HTERT RPE-1 (cell line): ENCODE measurements around the gene ACOXL.

ENCODE experiments used
- in situ Hi-C: fragments of 300-500 bp; cut with MboI; formaldehyde crosslinking; loops from 4 replicates; pipeline ENCODE4 v1.14.3; 2020; ENCODE audit warnings: low sequenced_read_pairs

ACOXL gene

DNA sequence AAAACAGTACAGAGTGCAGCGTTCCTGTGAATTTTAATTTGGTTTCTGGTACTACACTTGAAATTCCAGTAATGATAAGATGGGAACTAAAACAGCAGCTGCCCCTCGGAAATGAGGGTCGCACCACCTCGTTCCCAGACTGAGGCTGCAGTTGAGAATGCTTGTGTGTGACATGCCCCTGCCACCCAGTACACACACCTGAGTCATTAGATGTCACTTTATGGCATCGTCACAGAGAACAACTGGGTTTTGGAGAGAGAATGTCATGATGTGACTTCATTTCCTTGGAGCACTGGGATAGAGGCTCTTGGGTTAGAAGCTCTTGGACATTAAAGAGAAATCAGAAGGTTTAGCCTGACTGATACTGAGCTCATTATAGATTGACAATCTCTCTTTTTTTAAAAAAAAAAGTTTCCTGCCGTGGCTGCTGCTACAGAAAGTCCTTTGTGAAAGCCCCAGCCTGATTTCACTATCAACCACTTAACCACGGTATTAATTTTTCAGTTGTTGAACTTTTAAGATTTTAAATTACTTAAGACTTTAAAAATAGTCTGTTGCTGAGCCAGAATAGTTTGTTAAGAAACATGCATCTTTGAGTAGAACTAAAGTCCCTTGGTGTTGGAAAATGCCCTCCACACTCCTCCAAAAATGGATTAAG lies 412.9 kb downstream of the ACOXL start:
- in situ Hi-C loops = no loop called here

DNA sequence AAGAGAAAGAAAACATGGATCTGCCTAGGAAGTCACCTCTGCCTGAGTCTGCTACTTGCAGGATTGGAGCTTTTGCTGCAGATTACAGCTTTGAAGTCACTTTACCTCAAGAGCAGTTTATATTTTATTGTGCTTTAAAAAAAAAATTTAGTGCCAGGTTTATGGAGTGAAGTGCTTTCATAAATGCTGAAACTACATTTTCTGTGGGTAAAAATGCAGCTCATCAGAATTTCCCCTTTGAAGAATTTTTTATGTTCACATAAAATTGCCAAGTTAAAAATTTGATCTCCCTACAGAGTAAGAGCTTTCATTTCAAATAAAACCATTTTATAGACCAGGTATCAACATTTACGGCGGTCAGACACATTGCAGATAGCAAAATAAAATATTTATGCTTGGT lies 413.6 kb downstream of the ACOXL start:
- in situ Hi-C loops = no loop called here

DNA sequence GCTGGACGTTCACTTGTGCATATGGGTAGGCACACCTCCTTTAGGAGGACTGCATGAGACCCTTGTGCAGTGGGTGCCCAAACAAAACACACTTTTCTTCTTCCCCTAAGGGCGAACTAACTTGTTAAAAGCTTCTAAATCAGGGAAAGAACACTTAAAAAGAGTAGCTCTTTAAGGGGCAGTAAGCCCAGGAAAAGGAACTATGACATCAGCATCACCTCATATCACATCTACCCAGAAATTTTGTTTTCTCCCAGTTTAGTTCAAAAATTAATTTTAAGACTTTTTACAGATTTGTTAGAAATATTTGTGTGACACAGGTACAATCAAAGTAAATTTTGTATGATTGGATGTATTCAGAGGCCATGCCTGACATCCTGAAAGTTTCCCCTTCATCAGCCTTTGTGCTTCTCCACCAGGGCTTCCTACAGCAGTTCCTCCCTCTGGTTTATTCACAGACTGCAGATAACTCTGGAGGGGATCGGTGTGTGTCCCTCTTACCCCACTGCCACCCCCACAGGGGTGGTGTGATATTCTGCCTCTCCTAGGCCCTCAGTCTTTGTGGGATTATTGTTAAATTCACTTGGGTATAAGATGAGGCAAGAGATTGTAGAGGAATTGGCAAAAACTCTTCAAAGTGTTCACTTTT lies 416.0 kb downstream of the ACOXL start:
- in situ Hi-C loops = no loop called here

DNA sequence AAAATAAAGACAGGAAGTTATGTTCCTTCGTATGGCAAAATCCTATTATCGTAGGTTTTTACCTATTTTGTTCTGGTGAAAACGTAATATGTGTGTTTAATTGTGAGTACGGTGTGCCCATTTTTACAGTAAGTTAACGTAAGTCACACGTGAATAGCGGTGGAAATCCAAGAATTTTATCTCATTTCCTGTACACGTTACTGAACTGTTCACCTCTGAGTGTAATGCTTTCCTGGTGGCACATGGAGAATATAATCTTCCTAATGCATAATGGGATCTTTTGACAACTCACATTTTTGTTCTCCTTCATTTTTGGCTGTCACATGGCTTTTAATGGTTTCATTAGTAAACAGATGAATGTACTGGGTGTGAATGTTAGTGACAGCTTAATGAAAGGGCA lies 416.6 kb downstream of the ACOXL start:
- in situ Hi-C loops = no loop called here

DNA sequence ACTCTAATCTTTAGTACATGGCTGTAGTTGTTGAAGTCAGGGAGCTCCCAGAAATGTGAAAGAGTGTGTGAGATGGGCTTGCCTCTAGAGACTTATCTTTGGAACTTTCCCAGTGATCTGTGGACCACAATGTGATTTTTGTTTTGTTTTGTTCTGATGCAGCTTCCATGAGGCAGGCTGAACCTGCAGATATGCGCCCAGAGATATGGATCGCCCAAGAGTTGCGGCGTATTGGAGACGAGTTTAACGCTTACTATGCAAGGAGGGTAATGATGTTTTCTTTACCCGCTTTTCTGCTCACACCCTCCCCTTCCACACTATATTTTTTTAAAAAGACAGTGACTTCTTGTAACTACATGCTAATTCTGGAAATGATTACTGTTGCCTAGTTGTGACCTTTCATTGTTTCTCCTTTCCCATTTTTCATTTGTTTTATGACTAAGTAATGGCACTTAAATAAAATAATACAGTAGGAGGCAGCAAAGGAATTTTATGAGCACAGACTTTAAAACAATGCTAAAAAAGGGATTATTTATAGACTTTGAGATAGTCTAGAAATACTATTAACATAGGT lies 417.6 kb downstream of the ACOXL start:
- in situ Hi-C loops = no loop called here

DNA sequence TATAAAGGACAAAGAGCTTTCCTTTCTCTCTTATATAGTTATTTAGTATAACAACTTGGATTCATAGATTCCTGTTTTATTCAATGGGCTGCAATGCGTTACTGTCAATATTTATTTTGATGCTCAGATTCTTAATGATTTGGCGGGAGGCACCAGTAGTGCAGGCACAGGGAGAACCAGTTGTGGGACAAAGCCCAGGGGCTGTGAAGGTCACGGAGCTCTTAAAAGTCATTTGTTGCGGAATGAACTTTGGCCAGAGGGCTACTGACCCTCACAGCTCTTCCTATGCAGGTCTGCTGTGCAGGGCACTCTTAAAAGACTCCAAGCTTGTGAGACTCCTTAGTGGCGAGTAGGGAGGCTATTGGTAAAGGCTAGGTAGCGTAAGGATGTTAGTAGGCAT lies 422.4 kb downstream of the ACOXL start:
- in situ Hi-C loops = no loop called here

DNA sequence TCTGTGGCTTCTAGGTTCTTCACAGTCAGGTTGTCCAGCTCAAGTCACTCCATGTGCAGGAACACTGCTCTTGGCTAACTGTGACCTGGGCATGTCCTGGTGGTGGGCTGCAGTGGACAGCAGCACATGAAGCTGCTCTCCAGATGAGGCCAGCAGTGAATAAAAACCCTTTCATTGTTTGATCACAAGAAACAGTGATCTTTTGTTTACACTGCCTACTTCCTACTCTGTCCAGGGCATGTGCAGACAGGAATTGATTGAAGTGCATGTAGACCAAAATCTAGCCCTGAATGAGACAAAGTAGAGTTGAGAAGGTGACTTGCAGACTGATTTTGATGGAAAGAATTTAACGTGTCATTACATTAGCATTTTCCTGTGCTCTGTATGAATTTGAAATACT lies 423.2 kb downstream of the ACOXL start:
- in situ Hi-C loops = no loop called here

DNA sequence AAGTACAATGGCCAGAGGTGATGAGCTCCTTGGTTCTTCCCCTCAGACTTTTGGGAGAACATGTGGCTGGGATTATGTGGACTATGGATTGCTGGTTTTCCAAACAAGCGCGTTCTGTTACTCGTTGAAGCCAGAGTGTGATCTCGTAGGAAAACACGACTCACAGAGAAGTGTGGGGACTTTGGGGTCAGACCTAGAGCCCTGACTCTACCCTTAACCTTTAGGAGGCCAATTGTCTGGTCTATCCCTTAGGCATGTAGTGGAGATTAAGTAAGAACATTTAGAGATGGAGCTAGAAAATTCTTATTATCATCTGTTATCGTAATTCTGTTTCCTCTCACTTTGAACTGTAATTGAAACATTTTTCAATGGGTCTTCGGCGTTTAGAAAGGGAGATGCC lies 424.2 kb downstream of the ACOXL start:
- in situ Hi-C loops = no loop called here

DNA sequence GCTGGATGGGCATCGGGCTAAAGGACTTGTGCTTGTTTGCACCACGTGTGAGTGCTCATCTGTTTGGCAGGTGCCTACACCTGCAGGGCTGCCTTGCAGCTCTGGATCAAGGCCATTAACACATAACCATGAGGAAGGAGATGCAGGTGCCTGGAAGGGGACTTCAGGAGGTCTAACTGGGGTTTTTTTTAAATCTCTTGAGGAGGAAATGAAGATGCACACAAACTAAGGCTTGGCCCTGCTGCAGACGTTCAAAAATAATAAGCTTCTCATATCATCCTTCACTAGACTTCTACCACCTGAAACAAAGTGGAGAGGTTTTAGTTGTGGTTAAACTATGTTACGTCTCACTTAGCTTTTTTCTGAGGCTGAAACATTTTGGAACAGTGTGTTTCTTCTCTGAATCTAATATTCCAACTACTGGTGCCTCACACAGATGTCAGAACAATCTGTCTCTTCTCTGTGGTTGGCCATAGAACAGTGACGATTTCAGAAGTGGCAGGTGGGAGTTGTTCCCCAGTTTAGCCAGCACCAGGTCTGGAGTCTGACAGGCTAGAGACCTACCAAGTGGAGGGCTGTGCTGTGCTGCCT lies 424.8 kb downstream of the ACOXL start:
- in situ Hi-C loops = no loop called here

DNA sequence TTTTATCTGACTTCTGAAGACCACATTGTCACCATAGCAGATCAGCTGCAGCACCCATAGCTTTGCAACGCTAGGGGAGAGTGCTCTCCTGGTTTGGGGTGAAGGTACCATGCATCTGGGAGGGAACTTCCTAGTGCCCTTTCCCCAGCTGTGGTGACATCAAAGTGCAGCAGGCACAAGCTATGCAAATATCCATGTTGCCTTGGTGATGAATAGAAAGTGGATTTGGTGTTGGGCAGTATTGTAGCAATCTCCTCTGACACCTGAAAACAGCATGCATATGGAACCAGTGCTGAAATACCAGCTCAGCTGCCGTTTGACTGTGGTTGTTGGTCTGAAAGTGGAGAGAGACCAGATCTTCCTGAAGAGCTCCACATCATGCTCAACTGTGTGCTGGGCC lies 425.4 kb downstream of the ACOXL start:
- in situ Hi-C loops = no loop called here

DNA sequence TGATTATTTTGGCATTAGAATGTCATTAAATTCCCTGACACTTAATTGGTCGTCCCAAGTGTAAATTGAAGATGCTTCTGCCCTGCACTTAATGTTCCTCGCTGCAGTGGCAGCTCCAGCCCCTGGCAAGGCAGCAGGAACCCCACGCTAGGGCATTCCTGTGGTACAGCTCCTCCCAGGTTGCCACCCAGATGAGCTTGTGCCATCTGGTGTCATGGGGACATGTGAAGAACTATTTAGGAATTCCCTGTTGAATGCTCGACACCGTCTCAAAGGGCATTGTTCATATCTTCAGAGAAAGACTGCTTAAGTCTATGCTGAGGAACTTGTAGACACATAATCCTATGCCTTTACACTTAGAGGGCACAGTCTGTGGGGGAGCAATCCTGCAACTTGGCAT lies 427.3 kb downstream of the ACOXL start:
- in situ Hi-C loops = no loop called here

DNA sequence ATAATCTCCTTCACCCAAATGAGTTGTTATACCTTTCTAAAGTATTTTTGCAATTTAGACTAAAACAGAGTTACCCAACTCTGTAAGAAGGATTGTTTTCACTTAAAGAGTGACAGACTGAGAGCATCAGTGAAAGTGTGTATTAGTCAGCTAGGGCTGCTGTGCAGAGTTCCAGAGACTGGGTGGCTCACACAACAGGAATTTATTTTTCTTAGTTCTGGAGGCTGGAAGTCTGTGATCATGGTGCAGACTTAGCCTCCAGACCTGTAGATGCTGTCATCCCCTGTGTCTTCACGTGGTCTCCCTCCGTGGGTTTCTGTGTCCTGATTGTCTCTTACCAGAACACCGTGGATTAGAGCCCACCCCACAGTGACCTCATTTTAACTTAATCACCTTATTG lies 428.4 kb downstream of the ACOXL start:
- in situ Hi-C loops = no loop called here

DNA sequence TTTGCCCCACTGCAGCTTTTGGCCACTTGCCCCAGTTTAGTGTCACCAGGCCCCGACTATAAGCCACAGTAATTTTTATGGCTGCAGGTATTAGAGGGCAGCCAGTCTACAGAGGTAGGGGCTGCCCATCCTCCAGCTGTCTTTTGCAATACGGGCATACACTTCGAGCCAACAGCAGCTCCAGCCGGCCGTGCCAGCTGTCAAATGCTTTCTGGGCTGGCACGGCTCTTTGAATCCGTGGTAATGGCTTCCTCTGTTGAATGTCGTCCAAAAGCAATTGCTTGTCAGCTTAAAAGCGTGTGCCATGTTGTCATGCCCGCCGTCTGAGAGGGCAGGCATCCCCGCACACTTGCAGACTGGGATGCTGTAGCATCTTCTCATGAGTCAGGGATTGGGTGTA lies 429.6 kb downstream of the ACOXL start:
- in situ Hi-C loops = no loop called here

DNA sequence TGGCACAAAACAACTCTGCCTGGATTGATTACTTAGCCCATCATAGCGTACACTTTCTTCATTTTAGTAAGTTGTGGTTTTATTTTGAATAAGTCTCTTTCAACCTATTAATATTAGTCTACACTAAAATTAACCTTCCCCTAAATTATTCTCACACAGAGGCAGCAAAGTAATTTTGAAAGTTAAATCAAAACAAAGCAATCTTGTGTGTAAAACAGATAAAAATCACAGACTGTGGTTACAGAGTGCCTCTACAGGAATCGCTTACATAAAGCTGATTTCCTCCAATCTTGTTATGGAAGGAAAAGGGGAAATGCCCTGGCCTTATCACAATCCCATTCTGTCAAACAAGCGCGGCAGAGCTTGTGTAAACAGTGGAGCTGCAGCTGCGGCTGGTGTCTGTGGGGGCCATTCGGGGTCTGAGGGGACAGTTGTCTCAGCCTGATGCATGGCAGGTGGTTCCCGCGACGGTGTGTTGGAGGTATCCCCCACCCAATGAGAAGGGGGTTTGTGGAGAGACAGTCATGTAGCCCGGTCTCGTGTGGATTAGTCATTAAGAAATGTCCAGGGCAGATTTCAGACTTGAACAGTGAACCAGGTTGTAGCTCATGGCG lies 430.5 kb downstream of the ACOXL start:
- in situ Hi-C loops = no loop called here

DNA sequence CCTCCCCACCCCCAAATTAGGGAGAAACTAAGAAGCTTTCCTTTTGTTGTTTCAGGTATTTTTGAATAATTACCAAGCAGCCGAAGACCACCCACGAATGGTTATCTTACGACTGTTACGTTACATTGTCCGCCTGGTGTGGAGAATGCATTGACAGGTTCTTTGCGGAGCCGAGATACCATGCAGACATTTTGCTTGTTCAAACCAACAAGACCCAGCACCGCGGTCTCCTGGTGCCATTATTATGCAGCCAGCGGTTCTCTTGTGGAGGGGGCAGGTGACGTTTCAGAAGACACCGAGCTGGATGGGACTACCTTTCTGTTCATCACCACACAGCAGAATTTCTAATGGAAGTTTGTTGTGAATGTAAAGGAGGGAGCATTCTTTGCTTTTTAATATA lies 431.7 kb downstream of the ACOXL start:
- in situ Hi-C loops = no loop called here

DNA sequence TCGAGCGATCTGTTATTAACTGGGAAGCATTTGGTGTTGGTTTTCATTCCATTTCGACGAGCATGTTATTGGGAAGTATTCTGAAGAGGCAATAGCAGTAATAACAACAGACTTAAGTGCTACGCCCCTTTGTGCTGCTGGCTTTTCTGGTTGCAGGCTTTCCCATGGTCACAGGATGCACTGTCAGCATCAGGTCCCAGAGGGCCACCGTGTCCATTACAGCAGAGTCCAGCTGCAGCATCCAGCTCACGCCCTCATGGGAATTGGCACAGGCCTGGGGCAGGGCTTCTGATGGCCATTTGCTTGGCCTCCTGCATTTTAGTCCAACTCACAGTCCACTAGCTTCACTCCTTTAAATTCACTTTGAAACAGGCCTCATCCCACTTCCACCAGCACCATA lies 432.7 kb downstream of the ACOXL start:
- in situ Hi-C loops = no loop called here

DNA sequence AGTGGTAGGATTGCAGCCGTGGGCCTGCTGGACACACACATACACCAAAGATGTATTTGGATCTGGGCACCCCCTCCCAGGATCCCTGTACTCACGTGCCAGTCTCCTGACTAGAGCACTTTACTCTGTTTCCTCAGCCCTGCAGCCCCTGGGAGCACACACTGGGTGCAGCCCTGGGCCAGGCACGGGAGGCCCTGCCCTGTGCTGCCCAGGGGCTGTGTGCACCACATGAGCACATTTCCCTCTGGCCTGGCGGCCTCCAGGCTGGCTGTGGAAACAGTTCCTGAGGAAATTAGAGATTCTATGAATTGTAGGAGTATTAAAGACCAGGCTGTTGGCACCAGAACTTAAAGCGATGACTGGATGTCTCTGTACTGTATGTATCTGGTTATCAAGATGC lies 433.7 kb downstream of the ACOXL start:
- in situ Hi-C loops = no loop called here

DNA sequence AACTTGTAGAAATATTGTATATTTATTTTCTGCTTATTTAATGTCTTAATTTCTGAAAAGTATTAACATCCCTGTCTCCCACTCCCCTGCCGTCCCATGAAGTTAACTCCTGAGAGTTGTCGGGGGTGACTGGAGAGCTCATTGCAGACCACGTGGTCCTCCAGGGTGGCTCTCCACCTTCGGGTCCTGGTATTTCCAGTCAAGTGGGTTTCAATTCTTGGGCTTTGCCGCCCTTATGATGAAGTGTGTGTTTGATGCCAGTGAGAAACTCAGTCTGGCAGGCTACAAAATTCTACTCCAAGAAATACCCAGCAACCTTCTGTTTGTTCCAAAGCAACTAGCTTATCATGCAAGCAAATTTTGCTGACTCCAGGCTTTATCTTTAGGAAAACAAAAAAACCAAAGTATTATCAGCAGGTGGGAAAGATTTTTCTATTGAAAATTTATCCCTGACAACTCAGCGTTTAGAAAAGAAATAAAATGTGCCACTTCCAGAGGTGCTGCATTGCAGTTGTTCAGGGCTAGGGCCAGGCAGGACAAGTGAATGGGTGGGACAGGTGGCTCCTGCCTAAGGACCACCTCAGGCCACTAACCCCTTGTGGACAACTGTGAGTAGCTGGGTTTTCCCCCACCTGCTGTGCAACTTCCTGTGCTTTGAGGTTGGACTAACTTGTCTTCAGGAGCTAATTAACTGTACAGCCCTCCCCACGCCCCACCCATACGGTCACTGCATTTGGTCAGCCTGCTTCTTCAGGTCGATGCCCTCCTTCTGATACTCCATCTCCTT lies 434.9 kb downstream of the ACOXL start:
- in situ Hi-C loops = no loop called here

DNA sequence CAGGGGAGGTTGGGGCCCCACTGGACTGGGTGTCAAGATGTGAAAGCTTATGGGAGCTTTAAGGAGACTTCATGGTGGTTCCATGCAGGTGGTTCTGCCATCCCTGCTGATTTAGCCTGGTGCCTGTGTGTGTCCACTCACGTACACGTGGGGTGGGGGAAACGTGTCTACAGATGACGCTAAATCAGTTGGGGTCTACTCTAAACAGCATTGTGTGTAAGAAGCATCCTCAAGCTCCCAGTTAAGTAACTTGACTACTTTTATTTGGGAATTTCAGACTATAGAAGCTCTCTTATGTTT lies 435.4 kb downstream of the ACOXL start:
- in situ Hi-C loops = no loop called here
